HG03571 (cell line): Measurements from ENCODE around the gene MOBP.
"Not testable (repeated sequence)": the region's sequence is repeated elsewhere in the genome, so short reads cannot be mapped to it uniquely, and the experiment has no call there.

Source experiments
- ATAC-seq: cut with Tn5 transposase; IDR thresholded peaks from one replicate; pipeline ENCODE4 v1.9.1; 2021; ENCODE audit not compliant: unreplicated experiment

The MOBP gene

DNA sequence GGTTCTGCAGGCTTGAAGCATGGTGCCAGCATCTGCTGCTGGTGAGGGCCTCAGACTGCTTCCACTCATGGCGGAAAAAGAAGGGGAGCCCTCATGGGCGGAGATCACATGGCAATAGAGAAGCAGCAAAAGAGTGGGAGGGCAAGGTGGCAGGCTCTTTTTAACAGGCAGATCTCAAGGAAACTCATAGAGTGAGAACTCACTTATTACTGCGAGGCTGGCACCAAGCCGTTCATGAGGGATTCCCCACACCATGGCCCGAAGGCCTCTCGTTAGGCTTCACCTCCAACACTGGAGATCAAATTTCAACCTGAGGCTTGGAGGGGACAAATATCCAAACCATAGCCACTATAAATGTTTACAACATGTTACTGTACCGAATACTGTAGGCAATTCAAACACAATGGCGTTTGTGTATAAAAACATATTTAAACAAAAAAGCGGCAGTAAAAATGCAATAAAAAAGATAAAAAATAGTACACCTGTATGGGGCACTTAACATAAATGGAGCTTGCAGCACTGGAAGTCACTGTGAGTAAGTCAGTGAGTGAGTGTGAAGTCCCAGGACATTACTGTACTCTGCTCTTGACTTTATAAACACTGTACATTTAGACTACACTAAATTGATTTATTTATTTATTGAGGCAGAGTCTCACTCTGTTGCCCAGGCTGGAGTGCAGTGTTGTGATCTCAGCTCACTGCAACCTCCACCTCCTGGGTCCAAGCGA, 18.8 kb upstream of the MOBP start:
- ATAC-seq = no peak

DNA sequence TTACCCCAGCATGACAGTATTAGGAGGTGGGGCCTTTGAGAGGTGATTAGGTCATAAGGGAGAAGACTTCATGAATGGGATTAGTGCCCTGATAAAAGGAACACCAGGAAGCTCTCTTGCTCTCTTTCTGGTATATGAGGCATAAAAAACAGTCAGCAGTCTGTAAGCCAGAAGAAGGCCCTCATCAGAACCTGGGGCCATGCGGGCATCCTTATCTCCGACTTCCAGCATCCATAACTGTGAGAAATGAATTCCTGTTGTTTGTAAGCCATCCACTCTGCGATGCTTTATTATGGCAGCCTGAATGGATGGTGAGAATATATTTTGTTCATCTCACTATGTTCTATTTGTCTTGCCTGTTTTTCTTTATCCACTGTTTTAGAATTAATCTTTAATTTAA, 17.7 kb upstream of the MOBP start:
- no peak for ATAC-seq

DNA sequence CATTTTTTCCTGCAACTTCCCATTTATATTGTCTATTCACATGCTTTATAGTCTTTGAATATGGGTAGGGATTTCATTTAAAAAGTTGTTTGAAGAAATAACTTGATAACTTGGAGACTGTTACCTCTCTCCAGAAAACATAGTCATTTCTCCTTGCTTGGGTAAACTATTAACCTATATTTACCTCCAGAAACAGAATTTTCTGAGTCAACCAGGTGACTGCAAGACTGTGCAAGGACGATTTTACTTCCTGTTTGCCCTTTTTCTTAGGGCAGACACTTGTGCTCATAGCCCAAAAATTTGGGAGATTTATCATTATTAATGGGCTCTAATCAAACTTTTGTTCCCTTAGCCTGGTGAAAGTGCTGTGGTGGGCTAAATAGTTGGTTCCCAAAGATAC, 14.3 kb upstream of the MOBP start:
- ATAC-seq = peak; percentile 85

DNA sequence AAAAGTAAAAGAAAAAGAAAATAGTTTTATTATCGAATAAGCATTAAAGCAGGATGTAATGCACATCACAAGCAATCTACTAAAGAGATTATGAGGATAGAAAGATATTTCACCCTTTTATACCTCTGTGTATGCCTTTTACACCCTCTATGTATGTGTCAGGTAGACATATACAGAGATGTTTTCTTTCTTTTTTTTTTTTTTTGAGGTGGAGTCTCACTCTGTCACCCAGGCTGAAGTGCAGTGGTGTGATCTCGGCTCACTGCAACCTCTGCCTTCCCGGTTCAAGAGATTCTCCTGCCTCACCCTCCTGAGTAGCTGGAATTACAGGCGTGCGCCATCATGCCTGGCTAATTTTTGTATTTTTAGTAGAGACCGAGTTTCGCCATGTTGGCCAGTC, 13.6 kb upstream of the MOBP start:
- not testable (repeated sequence) for ATAC-seq

DNA sequence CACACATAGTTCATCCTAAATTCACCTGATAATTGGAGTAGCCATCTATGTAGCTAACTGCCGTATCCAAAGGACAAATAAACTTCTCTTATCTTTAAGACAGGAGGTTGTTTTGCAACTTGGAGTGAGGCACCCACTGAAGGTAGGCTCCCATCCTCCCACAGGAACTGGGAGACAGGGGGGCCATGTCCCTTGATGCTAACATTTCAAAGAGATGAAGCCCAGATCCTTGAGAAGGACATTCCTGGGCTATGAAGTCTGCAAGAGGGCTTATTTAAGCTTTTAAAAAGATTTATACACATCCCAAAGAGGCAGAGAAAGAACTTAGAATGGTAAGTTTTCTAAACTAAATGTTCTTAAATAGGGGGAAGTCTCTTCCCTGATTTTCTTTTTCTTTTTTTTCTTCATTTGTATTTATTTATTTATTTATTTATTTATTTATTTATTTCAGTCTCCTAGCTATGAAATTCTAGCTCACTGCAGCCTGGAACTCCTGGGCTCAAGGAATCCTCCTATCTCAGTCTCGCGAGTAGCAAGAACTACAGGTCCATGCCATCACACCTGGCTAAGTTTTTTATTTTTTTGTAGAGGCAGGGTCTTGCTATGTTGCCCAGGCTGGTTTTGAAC, 12.8 kb upstream of the MOBP start:
- ATAC-seq = no peak

DNA sequence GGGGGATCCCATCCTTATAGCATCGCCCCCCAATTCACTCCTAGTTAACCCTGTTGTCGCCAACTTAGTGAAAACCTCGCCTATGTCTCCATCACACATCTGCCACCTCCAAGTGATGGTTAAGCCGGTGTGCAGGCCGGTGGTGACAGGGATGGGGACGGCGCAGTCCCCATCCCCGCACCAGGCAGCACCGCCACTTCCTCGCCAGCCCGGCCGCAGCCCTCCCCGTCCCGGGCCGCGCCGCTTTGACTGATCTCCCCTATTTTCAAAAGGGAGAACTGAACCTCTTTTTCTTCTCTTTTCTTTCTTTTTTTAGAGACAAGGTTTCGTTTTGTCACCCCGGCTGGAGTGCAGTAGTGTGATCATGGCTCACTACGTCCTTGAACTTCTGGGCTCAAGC, 11.3 kb upstream of the MOBP start:
- ATAC-seq = no peak

DNA sequence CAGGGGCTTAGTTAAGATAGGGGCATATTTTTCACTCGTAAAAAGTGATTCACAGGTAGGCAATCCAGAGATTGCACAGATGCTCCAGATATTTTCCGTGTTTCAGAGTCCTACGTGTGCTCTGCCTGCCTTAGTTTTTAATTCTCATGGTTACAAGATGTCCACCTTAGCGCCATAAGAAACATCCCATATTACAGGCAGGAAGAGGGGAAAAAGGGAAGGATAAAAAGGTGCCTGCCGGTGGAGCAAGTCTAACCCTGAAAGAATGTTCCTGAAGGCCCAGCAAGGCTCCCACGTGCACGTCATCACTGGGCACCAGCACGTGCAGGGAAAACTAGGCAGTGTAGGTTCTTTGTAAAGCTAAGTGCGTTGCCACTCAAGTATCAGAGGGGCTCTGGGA, 10.1 kb upstream of the MOBP start:
- ATAC-seq = no peak

DNA sequence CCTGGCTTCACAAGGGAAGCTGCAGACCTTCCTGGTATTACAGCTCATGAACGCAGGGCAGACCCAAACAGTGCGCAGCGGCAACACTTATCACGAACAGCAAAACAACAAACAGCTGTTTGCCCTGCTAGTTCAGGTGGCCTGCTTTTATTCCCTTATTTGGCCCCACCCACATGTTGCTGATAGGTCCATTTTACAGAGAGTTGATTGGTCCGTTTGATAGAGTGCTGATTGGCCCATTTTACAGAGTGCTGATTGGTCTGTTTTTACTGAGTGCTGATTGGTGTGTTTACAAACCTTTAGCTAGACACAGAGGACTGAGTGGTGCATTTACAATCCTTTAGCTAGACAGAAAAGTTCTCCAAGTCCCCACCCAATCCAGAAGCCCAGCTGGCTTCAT, 8.9 kb upstream of the MOBP start:
- not testable (repeated sequence) for ATAC-seq

DNA sequence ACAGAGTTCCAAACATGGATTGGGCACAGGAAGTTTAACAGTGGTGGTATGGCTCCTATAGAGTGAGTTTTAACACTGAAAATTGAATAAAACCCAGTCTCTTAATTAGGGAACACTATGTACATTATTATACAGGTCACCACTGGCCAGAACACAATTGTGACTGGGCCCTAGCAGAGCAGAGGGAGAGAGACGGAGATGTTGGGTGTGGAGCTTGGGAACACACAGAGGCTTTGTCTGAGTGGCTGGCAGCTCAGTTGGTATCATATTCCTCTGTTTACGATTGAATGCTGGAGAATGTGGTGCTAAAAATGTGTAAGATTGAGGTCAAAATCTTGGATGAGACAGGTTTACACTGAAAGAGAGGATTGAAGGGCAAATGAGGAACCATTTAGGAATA, 6.8 kb upstream of the MOBP start:
- ATAC-seq = no peak

DNA sequence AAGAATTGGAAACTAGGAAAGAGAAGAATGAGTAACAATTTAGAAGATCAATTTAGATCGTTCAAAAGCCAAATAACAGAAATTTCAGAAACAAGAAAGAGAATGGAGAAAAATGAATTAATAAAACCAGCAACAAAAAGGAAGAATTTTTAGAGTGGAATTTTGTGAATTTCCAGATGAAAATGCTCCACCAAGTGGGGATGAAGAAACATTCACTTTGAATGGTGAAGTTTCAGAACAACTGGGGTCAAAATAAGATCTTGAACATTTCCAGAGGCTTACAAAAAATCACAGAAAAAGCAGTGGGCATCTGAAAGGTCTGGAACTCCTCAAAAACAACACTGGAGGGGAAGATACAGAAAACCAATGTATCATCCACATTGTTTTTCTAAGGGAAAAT, 4.2 kb upstream of the MOBP start:
- ATAC-seq = no peak

DNA sequence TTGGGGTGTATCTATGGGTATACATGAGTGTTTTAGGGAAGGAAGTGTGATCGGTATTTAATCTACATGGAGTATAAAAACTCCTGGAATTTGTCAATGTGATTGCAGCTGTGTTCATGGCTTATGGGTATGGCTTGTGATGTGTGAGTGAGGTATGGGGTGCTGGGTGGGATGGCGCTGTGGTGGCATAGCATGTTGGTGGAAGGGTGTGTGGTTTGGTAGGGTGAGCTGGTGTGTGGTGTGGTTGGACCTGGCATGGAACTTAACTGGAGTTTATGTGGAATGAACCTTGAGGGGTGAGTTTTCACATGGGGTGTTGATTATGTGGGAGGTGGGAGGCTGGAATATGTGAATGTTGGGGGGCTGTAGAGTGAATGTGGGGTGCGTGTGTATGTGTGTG, 492 bp upstream of the MOBP start:
- no peak for ATAC-seq

DNA sequence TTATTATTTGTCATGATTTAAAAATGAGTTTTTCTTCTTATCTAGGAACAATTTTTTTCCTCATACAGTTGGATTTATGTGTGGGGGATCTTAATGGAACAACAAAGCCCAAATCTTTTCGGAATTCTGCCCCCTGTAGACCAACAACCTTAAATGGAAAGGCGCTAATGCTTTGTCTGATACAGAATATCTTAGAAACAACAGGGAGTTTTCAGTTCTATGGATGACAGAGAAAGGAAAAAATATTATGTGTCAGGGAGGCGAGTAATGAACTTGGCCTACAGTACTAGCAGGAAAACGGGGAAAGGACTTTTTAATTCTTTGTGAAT, 592 bp downstream of the MOBP start:
- ATAC-seq = no peak

DNA sequence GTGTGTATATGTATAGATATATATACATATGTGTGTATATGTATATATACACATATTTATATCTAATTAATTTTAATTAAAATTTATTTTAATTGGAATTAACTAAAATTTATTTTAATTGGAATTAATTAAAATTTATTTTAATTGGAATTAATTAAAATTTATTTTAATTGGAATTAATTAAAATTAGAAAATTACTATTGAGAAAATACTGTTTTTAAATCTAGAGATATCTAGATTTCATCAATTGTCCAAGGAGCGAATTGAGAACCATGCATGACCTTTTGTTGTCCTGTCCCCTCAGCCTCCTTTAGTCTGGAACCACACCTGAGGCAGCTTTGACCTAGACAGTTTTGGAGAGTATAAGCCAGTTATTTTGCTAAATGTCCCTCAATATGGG, 1.8 kb downstream of the MOBP start:
- no peak for ATAC-seq

DNA sequence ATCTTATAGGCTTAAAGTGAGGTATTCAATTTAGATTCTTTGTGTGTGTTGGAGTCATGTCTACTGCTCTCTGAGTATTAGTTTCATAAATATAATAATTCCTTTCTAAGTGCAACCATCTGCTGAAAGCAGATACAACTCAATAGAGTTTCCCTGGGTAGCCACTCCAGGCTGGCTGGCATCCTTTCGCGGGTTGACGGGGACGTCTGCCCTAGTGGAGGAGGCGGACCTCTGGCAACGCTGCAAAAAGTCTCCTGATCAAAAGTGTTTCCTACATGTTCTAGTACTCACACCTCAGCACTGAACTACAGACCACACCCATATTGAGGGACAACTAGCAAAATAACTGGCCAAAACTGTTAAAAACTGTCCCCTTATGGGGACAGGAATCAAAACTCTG, 2.5 kb downstream of the MOBP start:
- ATAC-seq = no peak

DNA sequence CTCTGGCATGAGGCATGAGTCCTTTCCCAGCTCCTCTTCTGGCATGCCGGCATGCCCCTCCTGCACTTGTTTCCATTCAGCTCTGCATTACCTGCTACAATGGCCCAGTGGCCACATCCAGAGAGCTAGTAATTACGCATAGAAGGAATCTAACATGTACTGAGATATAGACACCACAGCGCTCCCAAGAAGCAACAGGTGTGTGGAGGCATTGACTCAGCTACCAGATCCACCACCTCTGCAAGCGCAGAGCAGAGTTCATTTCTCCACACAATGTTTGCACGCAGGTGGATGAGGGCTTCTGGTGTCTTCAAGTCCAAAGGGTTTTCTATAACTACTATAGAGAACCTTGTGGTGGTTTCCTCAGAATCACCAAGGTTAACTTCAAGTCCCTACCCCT, 4.2 kb downstream of the MOBP start:
- no peak for ATAC-seq

DNA sequence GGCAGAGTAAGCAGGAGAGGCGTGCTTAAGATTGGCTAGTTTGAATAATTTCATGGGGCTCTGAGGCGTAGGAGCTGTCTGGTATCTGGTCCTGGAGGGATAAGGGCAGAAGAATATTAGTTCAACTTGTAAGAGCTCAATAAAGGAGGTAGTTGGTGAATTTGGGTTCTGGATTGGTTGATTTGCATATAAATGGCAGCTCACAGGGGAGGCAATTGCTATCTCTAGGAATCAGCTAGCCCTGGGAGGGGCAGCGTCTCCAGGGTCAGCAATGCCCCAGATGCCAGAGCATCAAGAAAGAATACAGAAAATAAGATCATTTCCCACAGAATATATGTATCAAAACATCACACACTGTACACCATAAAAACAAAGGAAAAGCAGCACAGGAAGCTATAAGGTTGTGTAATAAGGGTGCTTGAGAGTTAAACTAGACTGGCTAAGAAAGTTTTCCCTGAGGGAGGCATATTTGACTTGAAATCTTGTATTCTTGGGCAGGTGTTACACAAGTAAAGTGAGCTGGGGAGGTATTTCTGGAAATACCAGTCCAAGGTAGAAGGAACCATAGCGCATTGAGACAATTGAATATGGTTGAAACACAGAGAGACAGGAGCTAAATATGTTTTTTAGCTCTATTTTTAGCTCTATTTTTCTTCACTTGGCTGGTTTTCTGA, 6.1 kb downstream of the MOBP start:
- ATAC-seq = no peak

DNA sequence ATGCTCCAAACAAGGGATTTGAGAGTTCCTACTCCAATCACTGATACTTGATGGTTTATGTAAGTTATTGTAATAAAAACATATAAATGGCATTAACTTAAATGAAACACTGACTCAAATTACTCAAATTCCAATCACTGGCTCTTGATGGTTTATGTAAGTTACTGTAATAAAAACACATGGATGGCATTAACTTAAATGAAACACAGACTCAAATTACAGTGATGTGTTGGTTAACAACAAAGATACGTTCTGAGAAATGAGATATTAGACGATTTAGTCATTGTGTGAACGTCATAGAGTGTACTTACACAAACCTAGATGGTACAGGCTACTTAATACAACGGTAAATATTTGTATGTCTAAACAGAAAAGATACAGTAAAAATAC, 6.6 kb downstream of the MOBP start:
- no peak for ATAC-seq

DNA sequence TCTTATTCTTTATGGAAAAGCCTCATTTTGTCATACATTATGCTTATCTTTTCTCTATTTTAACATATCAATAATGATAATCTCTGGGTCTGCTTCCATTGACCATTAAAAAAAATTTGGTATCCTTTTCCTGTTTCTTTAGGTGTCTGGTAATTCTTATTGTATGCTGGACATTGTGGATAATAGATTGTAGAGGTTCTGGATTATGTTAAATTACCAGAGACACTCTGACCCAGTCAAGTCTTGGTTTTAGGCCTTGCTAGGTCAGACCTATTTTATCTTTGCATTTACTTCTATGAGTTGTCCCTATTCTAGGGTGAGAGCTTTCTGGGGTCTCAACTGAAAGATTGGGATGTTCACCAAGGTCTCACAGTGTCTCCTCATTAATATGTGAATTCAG, 9.3 kb downstream of the MOBP start:
- ATAC-seq = no peak

DNA sequence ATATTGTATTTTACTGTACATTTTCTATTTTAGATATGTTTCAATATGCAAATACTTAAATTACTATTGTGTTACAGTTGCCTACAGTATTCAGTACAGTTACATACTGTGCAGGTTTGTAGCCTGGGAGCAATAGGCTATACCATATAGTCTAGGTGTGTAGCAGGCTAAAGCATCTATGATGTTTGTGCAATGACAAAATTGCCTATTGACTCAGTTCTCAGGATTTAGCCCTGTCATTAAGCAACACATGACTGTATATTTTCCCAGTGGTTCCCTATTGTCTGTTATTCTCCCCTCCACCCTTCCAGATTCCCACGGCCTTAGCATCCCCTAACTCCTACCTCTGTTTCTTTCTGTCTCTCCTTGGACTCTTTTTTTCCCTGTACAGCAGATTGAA, 10.7 kb downstream of the MOBP start:
- no peak for ATAC-seq

DNA sequence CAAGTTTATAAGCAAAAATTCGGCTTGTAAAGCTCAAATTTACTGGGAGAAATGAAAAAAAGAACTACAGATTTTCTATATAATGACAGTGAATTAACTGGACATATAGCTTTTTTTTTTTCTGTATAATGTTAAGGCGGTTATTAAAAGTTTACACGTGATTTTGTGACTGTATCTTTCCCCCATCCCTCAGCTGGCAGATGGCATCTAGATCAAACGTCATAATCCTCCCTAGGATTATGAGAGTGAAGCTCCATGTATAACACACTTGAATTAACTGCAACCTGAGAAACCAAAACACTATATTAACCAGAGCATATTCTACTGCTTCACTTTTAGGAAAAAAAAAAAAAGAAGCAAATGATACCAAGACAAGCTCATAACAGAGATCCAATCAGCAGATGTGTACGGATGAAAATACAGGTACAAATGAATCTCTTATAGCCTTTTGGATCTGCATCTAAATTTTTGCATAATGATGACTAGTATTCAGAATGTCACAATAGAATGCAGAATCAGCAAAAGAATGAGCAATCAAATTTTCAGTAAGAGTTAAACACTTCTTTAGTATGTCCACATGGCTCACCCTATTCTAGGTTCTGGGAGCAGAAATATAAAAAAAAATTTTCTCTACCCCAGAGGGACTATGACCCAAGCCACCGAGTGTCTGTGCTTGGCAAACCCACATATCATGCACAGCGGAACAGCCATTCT, 12.4 kb downstream of the MOBP start:
- no peak for ATAC-seq

DNA sequence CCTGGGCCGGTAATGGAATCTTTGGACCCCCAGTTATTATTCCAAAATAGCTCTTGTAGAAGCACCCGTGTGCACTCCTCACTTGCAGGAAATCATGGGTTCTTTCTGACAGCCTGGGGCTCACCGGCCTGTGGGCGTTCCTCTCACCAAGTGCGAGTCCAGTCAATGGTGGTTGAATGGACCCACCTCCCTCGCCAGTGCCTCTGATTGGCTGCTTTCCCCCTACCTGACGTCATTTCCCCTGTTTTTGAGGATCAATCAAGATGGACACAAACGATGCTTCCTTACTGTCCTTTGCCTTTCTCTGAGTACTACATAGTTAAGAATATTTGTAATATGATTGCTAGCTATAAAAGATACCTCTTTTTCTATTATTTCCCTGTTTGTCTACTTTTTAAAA, 18.1 kb downstream of the MOBP start:
- no peak for ATAC-seq

DNA sequence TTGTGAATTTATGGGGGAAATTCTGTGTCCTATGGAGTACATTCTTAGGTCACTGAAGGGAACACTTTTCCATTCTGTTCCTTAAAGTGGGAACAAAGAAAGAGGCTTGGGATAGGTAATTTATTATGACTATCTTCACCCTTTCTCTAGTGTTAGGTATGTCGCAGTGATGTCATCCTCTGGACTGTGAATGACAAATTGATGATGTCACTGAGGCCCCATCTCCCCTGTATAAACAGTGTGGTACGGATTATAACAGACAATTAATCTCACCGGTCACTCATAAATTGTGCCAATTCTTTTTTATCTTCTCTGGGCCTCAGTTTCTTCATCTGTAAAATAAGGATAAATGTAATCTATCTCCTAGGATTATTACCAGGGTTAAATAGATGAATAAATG, 23.5 kb downstream of the MOBP start:
- ATAC-seq = no peak
